ENCODE results near the gene SMS.
"Not testable (repeated sequence)": the region's sequence is repeated elsewhere in the genome, so short reads cannot be mapped to it uniquely, and the experiment has no call there.

Gene SMS

GRCh38 chrX:21940356-21940829, at the start of gene SMS:
Gene SMS, plus strand, starts transcription at chrX:21940709. Its CDS starts 116 bp downstream, at chrX:21940825.
- DNase-seq (ENCODE audit: low read depth) = peak; percentile 58

DNA sequence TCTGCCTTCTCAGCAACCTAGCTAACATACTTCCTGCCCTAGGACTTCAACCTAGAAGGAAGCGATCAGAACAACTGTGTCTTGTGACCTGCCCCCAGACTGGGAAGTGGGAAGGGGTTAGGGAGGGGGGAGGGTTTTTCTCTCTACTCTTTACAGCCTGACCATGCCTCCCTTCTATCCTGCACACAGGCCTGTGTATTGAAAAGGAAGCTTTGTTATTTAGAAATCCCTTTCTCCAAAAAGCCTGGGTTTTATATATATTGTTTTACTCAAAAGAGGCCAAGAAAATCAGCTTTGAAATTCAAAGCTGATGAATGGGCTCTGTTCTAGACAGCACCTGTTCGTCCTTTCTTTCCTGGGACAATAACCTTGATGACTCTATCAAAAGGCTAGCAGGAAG, 35.2 kb upstream of the SMS start:
- no peak for DNase-seq (ENCODE audit: low read depth)

GRCh38 chrX:21905953-21906352, 34.6 kb upstream of the SMS start:
- DNase-seq (ENCODE audit: low read depth) = no peak

- DNase-seq (ENCODE audit: low read depth) = no peak
These were observed 33.2 kb upstream of the SMS start for GRCh38 chrX:21907260-21907659.

DNA sequence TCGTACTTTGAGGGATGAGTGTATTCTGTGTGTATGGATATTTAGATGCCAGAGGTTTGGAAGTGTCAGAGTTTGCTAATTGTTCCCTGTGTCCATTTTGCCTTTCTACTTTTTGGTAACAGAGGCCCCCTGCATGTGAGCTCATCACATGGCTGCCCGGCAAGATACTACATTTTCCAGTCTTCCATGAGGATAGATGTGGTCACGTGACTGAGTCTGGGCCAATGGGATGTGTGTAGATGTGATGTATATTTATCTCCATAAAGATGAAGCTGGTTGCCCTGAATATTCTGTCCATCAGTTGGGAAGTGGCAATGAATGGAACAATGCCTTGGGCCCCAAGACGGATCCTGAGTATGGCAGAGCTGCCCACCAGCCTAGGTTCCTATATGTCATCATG, 29.0 kb upstream of the SMS start:
- no peak for DNase-seq (ENCODE audit: low read depth)

- no peak for DNase-seq (ENCODE audit: low read depth)
These were observed 28.3 kb upstream of the SMS start for GRCh38 chrX:21912220-21912619.

- no peak for DNase-seq (ENCODE audit: low read depth)
These were observed 27.5 kb upstream of the SMS start for GRCh38 chrX:21912989-21913388.

DNA sequence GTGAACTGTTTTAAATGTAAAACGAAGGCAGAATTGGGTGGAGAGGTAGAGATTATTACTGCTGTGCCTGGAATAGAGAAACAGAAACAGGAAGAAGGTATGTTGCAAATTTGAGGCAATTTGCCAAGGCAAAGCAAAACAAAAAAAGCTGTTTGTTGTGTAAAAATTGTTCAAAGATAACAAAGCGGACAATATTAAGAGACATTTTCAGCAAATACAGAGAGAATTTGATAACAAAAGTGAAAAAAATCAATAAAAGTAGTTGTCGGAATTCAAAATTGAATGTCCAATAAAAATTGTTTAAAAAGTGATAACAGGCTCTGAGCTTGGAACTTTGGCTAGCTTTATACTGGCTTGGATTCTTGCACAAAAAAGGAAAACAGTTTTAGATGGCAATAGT, 14.4 kb upstream of the SMS start:
- no peak for DNase-seq (ENCODE audit: low read depth)

GRCh38 chrX:21926527-21927278, 13.8 kb upstream of the SMS start:
- peak; percentile 81 for DNase-seq (ENCODE audit: low read depth)

- DNase-seq (ENCODE audit: low read depth) = no peak
These were observed 11.3 kb upstream of the SMS start for GRCh38 chrX:21929209-21929608.

DNA sequence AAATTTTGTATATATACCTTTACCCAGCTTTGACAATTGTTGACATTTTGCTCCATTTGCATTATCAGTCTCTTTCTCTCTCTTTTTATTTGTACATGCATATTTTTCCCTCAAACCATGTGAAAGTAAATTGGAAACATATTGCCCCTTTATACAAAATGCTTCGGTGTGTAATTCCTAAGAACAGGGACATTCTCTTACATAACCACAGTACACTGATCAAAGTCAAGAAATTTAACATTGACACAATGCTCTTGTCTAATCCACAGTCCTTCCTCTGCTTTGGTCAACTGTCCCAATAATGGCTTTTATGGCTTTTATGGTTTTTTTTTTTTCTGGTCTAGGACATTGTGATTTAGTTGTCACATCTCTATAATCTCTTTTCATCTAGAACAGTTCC, 9.5 kb upstream of the SMS start:
- DNase-seq (ENCODE audit: low read depth) = no peak

DNA sequence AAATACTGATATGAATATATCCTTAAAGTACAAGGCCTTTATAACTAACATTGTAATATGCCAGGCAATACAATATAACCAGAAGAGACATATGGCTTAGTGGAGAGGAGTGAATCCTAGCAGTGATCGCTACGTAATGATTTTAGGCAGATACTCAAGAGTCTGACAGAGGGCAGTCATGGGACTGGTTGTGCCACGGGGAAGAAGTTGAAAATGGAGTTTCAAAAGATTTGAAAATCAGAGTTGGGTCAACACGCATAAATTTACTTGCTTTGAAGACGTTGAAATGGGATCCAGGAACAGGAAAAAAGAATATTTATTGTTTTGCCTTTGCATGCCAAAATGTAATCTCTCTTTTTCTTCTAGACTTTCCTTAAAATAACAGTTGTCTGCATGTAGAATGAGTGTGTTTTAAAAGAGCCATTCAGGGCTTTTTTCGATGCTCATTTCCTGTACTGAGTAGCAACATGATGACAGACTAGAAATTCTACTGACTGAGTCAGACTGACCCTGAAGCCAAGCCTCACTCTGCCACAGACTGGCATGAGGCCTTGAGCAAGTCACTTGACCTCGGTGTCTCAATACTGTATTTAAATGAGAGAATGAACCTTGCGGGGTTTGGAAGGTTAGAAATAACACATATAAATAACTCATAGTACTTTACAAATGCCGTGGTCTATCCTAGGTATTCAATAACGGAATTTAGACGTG, 8.1 kb upstream of the SMS start:
- peak; percentile 86 for DNase-seq (ENCODE audit: low read depth)

DNA sequence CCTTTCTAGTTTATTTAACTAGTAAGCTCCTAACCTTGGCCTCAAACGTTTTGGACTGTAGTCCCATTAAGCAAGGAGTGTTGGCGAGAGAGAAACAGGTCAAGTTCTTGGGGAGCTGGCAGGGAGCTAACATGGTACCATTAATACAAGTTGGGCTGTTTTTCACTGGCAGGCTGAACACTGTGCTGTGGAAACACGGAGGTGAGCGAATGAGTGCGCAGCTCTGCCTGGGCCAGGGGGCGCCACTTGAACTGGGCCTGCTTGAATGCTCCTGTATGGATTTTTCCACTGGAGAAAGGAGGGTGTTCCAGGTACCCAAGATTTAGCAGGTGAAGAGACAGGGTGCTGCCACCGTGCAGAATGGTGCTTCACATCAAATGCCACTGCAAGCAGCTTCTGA, 7.4 kb upstream of the SMS start:
- no peak for DNase-seq (ENCODE audit: low read depth)

- DNase-seq (ENCODE audit: low read depth) = no peak
These were observed 6.1 kb upstream of the SMS start for GRCh38 chrX:21934414-21934813.

DNA sequence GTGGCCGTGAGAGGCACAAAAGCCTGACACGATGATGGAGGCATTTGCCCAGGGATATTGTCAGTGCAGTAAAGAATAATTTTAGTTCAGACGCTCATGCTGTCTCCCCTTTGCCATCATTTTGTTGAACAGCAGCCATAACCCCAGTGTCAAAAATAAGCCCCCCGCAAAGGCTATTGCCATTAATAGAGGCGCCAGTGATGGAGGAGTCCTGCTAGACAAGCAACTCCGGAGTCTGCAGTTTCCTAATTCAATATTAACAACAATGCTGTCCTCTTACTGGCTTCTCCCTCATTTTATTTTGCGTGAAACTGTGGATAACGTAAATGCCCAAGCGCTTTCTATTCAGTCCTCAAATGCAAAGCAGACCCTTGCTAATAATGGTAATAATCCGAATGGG, 603 bp upstream of the SMS start:
- no peak for DNase-seq (ENCODE audit: low read depth)

GRCh38 chrX:21943460-21944135, 3.1 kb downstream of the SMS start:
- peak; percentile 83 for DNase-seq (ENCODE audit: low read depth)

DNA sequence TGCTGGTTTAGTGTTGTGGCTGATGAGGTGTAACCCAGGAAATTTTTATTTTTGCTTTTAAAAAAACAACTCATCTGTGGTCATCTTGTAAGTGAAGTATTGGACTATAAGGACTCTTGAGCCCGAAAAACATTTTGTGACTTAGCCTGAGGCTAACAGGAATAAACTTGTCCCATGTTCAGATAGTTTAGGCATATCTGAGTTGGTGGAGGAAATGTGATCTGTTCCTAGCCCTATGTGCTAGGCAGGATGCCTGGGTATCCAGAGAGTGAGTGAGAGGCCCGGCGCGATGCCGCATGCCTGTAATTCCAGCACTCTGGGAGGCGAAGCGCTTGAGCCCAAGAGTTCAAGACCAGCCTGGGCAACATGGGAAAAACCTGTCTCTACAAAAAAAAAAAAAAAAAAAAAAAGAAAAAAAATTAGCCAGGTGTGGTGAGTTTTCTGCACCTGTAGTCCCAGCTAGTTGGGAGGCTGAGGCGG, 3.7 kb downstream of the SMS start:
- DNase-seq (ENCODE audit: low read depth) = no peak

DNA sequence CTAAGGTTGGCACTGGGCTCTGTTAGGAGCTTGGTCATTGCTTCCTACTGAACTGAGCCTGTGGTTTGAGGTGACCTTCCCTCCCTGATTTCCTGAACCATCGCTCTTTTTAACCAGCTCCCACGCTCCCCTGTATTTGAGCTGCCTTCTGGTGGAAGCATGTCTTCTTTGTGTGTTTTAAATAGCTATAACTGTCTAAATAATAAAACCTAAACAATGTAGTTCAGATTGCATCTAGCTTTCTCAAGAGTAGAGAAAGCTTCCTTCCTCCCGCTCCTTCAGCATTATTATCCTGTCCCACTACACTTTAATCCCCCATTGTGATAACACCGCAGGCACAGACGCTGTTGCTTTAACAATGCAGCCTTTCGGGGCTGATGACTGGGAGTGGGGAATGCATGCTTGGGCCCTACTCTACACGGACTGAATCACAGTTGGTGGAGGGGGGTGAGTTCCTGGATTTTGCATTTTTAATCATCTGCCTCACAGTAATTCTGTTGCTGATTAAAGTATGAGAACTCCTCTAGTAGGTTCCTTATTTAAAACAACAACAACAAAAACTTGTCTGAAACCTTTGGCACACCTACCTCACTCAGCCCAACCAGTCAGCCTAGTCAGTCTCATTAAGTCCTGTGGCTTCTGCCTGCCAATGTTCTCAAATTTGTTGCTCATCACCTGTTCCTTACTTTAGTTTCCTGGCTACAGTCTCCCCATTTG, 6.6 kb downstream of the SMS start:
- DNase-seq (ENCODE audit: low read depth) = no peak

GRCh38 chrX:21947671-21948070, 7.2 kb downstream of the SMS start:
- no peak for DNase-seq (ENCODE audit: low read depth)

- DNase-seq (ENCODE audit: low read depth) = no peak
These were observed 8.5 kb downstream of the SMS start for GRCh38 chrX:21948897-21949578.

DNA sequence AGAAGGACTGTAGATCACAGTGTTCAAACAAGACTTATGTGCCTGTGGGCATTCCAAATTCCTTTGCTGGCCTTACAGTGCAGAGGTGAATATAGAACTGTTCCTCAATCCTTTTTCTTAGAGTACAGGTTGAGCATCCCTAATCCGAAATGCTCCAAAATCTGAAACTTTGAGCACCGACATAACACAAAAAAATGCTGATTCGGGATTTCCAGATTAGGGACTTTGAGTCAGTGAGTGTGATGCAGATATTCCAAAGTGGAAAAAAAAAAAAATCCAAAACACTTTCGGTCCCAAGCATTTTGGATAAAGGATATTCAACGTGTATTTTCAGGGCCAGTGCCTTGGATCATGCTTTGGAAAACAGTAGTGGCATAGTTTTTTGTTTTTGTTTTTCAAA, 9.2 kb downstream of the SMS start:
- no peak for DNase-seq (ENCODE audit: low read depth)

DNA sequence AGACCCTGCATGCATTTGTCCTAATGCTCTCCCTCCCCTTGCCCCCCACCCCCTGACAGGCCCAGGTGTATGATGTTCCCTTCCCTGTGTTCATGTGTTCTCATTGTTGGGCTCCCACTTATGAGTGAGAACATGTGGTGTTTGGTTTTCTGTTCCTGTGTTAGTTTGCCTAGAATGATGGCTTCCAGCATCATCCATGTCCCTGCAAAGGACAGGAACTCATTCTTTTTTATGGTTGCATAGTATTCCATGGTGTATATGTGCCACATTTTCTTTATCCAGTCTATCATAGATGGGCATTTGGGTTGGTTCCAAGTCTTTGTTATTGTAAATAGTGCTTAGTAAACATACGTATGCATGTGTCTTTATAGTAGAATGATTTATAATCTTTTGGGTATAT, 10.0 kb downstream of the SMS start:
- not testable (repeated sequence) for DNase-seq (ENCODE audit: low read depth)
